Measurements from ENCODE around the gene CD37.

The CD37 gene

DNA sequence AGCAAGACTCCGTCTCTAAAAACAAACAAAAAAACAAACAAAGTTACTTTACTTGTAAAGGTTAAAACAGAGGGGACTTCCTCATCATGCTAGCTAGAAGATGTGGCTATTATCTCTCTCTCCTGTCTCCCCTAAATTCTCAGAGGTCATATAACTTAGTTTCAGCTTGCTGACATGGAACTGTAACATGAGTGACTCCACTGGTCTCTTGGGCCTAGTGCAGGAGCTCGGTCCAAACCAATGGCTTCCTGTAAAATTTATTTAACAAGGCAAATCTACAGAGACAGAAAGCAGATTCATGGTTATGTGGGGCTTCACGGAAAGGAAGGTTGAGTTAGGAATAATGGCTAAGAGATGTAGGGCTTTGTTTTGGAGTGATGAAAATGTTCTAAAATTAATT is 43.3 kb downstream of the CD37 start:
- no peak for DNase-seq (ENCODE audit: low read depth, low spot score)

DNA sequence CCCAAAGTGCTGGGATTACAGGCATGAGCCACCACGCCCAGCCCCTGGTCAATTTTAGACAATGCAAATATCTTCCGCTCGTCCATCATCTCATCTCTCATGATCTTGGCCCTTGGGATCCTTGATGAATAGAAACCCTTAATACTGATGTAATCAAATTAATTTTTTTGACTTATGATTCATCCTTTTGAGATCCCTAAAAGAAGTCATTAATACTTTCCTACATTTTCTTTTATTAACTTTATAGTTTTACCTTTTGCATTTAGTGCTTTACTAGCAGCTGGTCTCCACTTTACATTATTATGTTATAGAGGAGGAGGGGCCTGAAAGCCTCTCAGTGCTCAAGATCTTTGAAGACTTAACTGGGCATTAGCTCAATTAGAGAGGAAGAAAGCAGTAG is 45.2 kb downstream of the CD37 start:
- no peak for DNase-seq (ENCODE audit: low read depth, low spot score)

GRCh38 chr19:49382639-49383038 is 47.4 kb downstream of the CD37 start:
- DNase-seq (ENCODE audit: low read depth, low spot score), result no peak

DNA sequence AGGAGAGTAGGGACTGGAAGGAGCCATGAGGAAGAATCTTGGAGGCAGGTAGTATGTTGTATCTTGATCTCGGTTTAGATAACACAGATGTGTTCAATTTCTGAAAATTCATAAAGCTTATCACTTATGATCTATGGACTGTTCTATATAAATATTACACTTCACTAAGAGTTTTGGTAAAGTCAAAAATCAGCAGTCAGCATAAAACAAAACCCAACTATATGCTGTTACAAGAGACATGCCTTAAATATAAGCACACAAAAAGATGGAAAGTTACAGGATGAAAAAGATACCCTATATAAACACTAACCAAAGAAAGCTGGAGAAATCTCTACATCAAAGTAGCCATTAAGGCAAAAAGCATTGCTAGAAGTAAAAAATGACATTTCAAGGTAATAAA is 48.4 kb downstream of the CD37 start:
- DNase-seq (ENCODE audit: low read depth, low spot score), result no peak

GRCh38 chr19:49387936-49388372 is 52.7 kb downstream of the CD37 start, which contains the start of gene KASH5:
Gene KASH5 (plus strand): TSS chr19:49388249. CDS start chr19:49390884, 2,635 bp downstream.
- peak; percentile 81 for DNase-seq (ENCODE audit: low read depth, low spot score)

DNA sequence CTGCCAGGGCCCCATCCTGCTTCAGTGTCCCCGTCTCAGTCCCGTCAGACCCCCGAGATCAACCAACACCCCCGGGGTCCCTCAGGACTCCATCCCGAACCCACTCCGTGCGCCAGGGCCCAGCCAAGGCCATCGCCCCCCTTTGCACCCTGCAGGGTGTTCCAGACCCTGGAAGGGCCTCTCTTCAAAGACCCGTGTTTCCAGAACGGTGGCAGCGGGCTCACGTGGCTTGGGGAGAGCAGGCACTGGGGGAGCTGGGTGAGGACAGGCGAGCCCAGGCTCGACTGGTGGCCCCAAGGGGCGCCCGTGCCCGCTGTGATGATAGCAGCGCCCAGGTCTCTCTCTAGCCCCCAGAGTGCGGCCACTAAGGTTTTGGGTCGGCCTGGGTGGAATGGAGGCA is 54.2 kb downstream of the CD37 start:
- no peak for DNase-seq (ENCODE audit: low read depth, low spot score)

Data from activated CD4-positive, CD25-positive, alpha-beta regulatory T cell treated with anti-CD3 and anti-CD28 coated beads, Interleukin-2, amount 50 U/mL, for 16 hours (primary cell).